Fibroblast of skin of left biceps (primary cell): Measurements from ENCODE around the gene CENPN.

Experiments
- DNase-seq, 2 experiments: peaks; one replicate each; pipeline ENCODE4 v3.0.0-alpha.2; 2013; ENCODE audit warnings: low read depth in 2 of 2

CENPN gene

DNA sequence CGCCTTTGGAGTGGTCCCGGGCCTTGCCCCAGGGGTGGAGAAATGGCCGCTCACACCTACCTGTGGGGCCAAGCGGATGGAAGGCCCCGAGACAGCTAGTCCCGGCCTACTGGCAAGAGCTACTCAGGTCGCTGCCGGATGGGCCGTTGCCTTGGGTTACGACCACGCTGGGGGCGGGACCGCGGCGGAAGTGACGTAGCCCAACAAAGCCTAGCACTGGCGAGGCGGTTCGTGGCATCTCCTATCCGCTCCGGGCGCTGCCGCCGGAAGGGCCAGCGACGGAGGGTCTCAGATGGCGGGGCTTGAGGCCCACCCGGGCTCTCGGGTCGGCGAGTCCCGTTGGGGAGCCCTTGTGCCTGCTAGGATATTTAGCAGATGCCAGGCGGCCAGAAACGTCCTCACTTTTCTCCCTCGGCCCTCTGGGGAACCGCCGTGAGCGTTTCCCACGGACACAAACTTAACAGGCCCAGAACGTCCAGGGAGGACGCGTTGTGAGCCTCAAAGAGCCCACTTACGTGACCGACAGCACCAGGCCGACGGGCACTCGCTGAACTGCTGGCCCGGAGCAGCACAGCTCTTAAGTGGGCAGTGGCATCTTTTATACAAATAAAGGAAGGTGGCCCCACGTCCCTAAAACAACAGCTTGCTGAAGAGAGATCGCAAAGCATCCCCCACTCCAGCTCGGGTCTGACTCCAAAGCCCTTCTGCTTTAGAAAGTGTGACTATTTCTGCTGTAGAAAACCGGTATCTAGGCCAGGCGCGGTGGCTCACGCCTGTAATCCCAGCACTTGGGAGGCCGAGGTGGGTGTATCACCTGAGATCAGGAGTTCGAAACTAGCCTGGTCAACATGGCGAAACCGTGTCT, 70.3 kb downstream of the CENPN start, which contains the start of gene C16orf46:
C16orf46 (minus strand) TSS at position 163 of the 865 bp plus-strand sequence. CDS start 13,283 bp downstream, outside the sequence.
- peak; percentile 81 to 84 for DNase-seq

DNA sequence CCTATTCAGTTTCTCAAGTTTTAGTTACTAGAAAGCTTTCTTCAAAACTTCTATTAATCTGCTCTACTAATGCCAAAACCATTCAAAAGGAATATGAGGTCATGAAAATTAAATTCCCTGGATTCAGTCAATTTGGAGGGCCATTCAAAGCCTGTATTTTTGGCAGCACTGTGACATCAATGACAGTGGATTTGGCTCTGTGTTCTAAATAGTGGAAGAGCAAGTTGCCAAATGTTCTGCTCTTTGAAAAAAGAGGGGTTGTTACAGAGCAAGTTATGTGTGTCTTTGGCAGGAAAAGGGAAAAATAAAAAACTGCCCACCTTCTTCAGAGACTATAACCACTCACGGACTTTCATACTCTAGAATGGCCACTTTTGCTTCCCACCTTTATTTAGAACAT, 73.2 kb downstream of the CENPN start:
- no peak for DNase-seq

DNA sequence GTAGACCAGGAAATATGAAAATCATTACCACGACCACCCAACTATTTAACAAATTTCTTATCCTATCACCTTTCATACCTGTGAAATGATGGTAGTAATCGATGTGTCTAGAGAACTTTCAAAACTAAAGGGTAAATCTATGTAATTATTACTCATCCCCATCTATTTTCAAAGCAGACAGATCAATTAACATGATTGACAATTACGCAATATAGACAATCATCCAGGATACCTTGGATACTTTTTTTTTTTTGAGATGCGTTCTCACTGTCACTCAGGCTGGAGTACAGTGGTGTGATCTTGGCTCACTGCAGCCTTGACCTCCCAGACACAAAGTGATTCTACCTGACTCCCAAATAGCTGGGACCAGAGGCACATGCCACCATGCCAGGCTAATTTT, 74.0 kb downstream of the CENPN start:
- DNase-seq, result no peak
